IMR-90 (cell line): ENCODE data around the gene FAM219A. TPM values are rescaled to one million over a fixed set of nuclear protein-coding genes. Genes with fewer than 3 reads are reported as not detected.

Experiments
- ATAC-seq: fragments of 200-7000 bp; cut with Tn5 transposase; 2 replicates; pipeline ENCODE4 v1.9.1; 2020; ENCODE audit warnings: low read depth, mild to moderate bottlenecking, moderate library complexity
- BruUV-seq: library from RNA; stranded (reverse); fragments of 400-500 nt; replicated peaks from 2 replicates; lab custom pipeline; 2021; lab: Mats Ljungman, UMichigan
- CTCF ChIA-PET: fragments of 300-600 bp; formaldehyde crosslinking; extraction: SDS; loops from one replicate; lab custom pipeline; 2021; ENCODE audit warnings: antibody characterized with exemption; lab: Yijun Ruan, JAX
- POLR2A ChIA-PET: fragments of 300-600 bp; sonication (Branson Sonifier 250); formaldehyde crosslinking; loops from one replicate; lab custom pipeline; 2022; ENCODE audit warnings: antibody characterized with exemption; ENCODE audit not compliant: unreplicated experiment; lab: Charles Lee
- DNase-seq: peaks from one replicate; pipeline ENCODE4 v3.0.0; 2013
- H2AFZ ChIP-seq: replicated peaks from 2 replicates; pipeline ENCODE3; 2013; ENCODE audit warnings: low read length, mild to moderate bottlenecking; ENCODE audit not compliant: poor library complexity
- H2AK5ac ChIP-seq: 2 replicates; pipeline ENCODE4 v1.6.1; 2013; ENCODE audit warnings: low read depth, low read length, inconsistent platforms
- H2AK9ac ChIP-seq: replicated peaks from 2 replicates; pipeline ENCODE3; 2013; ENCODE audit warnings: mild to moderate bottlenecking, low read depth, low read length, moderate library complexity; ENCODE audit not compliant: poor library complexity
- H2BK120ac ChIP-seq: 2 replicates; pipeline ENCODE4 v1.6.1; 2013; ENCODE audit warnings: low read depth, low read length, inconsistent platforms
- H2BK15ac ChIP-seq: 3 replicates; pipeline ENCODE4 v1.6.1; 2013; ENCODE audit warnings: low read depth, low read length, inconsistent platforms
- H2BK20ac ChIP-seq: 2 replicates; pipeline ENCODE4 v1.6.1; 2013; ENCODE audit warnings: low read depth, mild to moderate bottlenecking, inconsistent platforms, low read length, moderate library complexity
- H2BK5ac ChIP-seq: 2 replicates; pipeline ENCODE4 v1.6.1; 2013; ENCODE audit warnings: mild to moderate bottlenecking, low read depth, low read length, inconsistent platforms; ENCODE audit not compliant: poor library complexity, severe bottlenecking
- H3K14ac ChIP-seq: replicated peaks from 2 replicates; pipeline ENCODE4 v1.6.1; 2013; ENCODE audit warnings: low read depth, low read length, inconsistent platforms
- H3K18ac ChIP-seq: 2 replicates; pipeline ENCODE4 v1.6.1; 2013; ENCODE audit warnings: low read depth, low read length, control low read depth
- H3K23ac ChIP-seq: 2 replicates; pipeline ENCODE4 v1.6.1; 2013; ENCODE audit warnings: low read depth, low read length, inconsistent platforms
- H3K27ac ChIP-seq: 2 replicates; pipeline ENCODE4 v1.5.1; 2013; ENCODE audit warnings: mild to moderate bottlenecking, control low read depth, low read length; ENCODE audit not compliant: insufficient read depth
- H3K27me3 ChIP-seq: 2 replicates; pipeline ENCODE4 v1.6.1; 2013; ENCODE audit warnings: low read length; ENCODE audit not compliant: control insufficient read depth, insufficient read depth
- H3K36me3 ChIP-seq: 2 replicates; pipeline ENCODE4 v1.6.1; 2013; ENCODE audit warnings: low read length, mixed read lengths; ENCODE audit not compliant: control insufficient read depth, insufficient read depth
- H3K4ac ChIP-seq: 2 replicates; pipeline ENCODE4 v1.6.1; 2013; ENCODE audit warnings: low read depth, low read length, inconsistent platforms
- H3K4me1 ChIP-seq: 2 replicates; pipeline ENCODE4 v1.6.1; 2013; ENCODE audit warnings: low read length, mixed read lengths; ENCODE audit not compliant: control insufficient read depth, insufficient read depth
- H3K4me2 ChIP-seq: 2 replicates; pipeline ENCODE4 v1.6.1; 2013; ENCODE audit warnings: low read depth, mild to moderate bottlenecking, control low read depth, low read length, moderate library complexity
- H3K4me3 ChIP-seq: 2 replicates; pipeline ENCODE4 v1.5.1; 2013; ENCODE audit warnings: low read depth, mild to moderate bottlenecking, control low read depth, low read length, moderate library complexity; ENCODE audit not compliant: insufficient read depth
- H3K56ac ChIP-seq: 2 replicates; pipeline ENCODE4 v1.6.1; 2013; ENCODE audit warnings: low read length, inconsistent platforms; ENCODE audit not compliant: insufficient read depth; ENCODE audit errors: extremely low read depth
- H3K79me1 ChIP-seq, 2 experiments: 2 replicates each; pipeline ENCODE4 v1.6.1; 2013; ENCODE audit warnings: low read length in 2 of 2, inconsistent platforms in 1 of 2, low read depth in 1 of 2
- H3K9ac ChIP-seq: 2 replicates; pipeline ENCODE4 v1.6.1; 2013; ENCODE audit warnings: low read depth, low read length, control low read depth
- H3K9me1 ChIP-seq: 2 replicates; pipeline ENCODE4 v1.6.1; 2013; ENCODE audit warnings: low read length, inconsistent platforms; ENCODE audit not compliant: insufficient read depth
- H3K9me3 ChIP-seq: 2 replicates; pipeline ENCODE4 v1.6.1; 2013; ENCODE audit warnings: low read length; ENCODE audit not compliant: control insufficient read depth, insufficient read depth
- H4K20me1 ChIP-seq: 2 replicates; pipeline ENCODE4 v1.6.1; 2013; ENCODE audit warnings: low read length, inconsistent platforms; ENCODE audit not compliant: insufficient read depth
- H4K5ac ChIP-seq: 2 replicates; pipeline ENCODE4 v1.6.1; 2013; ENCODE audit warnings: mild to moderate bottlenecking, low read depth, low read length, control low read depth
- H4K8ac ChIP-seq, 2 experiments: 2 replicates each; pipeline ENCODE4 v1.6.1; 2013; ENCODE audit warnings: low read depth in 2 of 2, low read length in 2 of 2, control low read depth in 1 of 2, inconsistent platforms in 1 of 2
- H4K91ac ChIP-seq: 2 replicates; pipeline ENCODE4 v1.6.1; 2013; ENCODE audit warnings: low read depth, low read length, inconsistent platforms; ENCODE audit not compliant: insufficient read depth
- BHLHE40 ChIP-seq: fragments of 150-350 bp; IDR thresholded peaks from 2 replicates; pipeline ENCODE4 v1.6.1; 2016; ENCODE audit warnings: mild to moderate bottlenecking, low read depth, low read length
- CEBPB ChIP-seq: IDR thresholded peaks from 2 replicates; pipeline ENCODE4 v1.6.1; 2012; ENCODE audit warnings: low read depth, low read length, improper control_type of control experiment
- CHD1 ChIP-seq: IDR thresholded peaks from 2 replicates; pipeline ENCODE4 v1.6.1; 2012; ENCODE audit warnings: low read depth, low read length, improper control_type of control experiment
- CTCF ChIP-seq: conservative IDR thresholded peaks from 2 replicates; pipeline ENCODE4 v1.5.1; 2012; ENCODE audit warnings: mild to moderate bottlenecking, low read depth, low read length, improper control_type of control experiment
- ELK1 ChIP-seq: fragments of 150-350 bp; IDR thresholded peaks from 2 replicates; pipeline ENCODE4 v1.6.1; 2016; ENCODE audit warnings: low read depth, mild to moderate bottlenecking, low read length, moderate library complexity, borderline replicate concordance
- FOS ChIP-seq: fragments of 150-350 bp; IDR thresholded peaks from 2 replicates; pipeline ENCODE4 v1.6.1; 2016; ENCODE audit warnings: low read depth, low read length
- MAFK ChIP-seq: IDR thresholded peaks from 2 replicates; pipeline ENCODE4 v1.6.1; 2012; ENCODE audit warnings: low read depth, low read length, improper control_type of control experiment
- MAZ ChIP-seq: IDR thresholded peaks from 2 replicates; pipeline ENCODE4 v1.6.1; 2012; ENCODE audit warnings: low read depth, mild to moderate bottlenecking, low read length, improper control_type of control experiment, moderate library complexity, borderline replicate concordance
- MXI1 ChIP-seq: IDR thresholded peaks from 2 replicates; pipeline ENCODE4 v1.6.1; 2012; ENCODE audit warnings: low read depth, mild to moderate bottlenecking, low read length, moderate library complexity, borderline replicate concordance
- NFE2L2 ChIP-seq: fragments of 150-350 bp; IDR thresholded peaks from 2 replicates; pipeline ENCODE4 v1.6.1; 2016; ENCODE audit warnings: low read depth, mild to moderate bottlenecking, low read length
- POLR2A ChIP-seq: IDR thresholded peaks from 2 replicates; pipeline ENCODE4 v1.6.1; 2012; ENCODE audit warnings: mild to moderate bottlenecking, low read depth, low read length
- RAD21 ChIP-seq: IDR thresholded peaks from 2 replicates; pipeline ENCODE4 v1.6.1; 2012; ENCODE audit warnings: low read length, improper control_type of control experiment
- RFX5 ChIP-seq: IDR thresholded peaks from 2 replicates; pipeline ENCODE4 v1.8.0; 2012; ENCODE audit warnings: low read depth, mild to moderate bottlenecking, low read length, moderate library complexity
- SMC3 ChIP-seq: fragments of 150-350 bp; IDR thresholded peaks from 2 replicates; pipeline ENCODE4 v1.6.1; 2016; ENCODE audit warnings: low read depth, mild to moderate bottlenecking, antibody characterized with exemption, low read length, moderate library complexity
- USF2 ChIP-seq: fragments of 150-350 bp; IDR thresholded peaks from 2 replicates; pipeline ENCODE4 v1.6.1; 2017; ENCODE audit warnings: mild to moderate bottlenecking, antibody characterized with exemption, low read length, low read depth
- WGBS, 2 experiments: methylation state at CpG; one replicate each; pipeline versions ENCODE4 v1.1.5 to v1.1.7; 2013; ENCODE audit warnings: missing lambda C conversion rate in 2 of 2; ENCODE audit not compliant: insufficient read length in 1 of 2; ENCODE audit errors: extremely low coverage in 2 of 2; 5-methylcytosine and 5-hydroxymethylcytosine counted together
- dilution Hi-C: fragments of 300-500 bp; cut with HindIII; formaldehyde crosslinking; loops from one replicate; pipeline ENCODE4 v1.14.3; 2018; ENCODE audit warnings: low sequenced_read_pairs; ENCODE audit not compliant: unreplicated experiment
- in situ Hi-C: fragments of 300-500 bp; cut with MboI; formaldehyde crosslinking; loops from 3 replicates; pipeline ENCODE4 v1.14.3; 2019; ENCODE audit warnings: low sequenced_read_pairs, inconsistent platforms, mixed read lengths
- intact Hi-C: fragments of 100-400 bp; cut with micrococcal nuclease; formaldehyde crosslinking; loops from 2 replicates; pipeline ENCODE4 v1.10.0; 2022
- polyA plus RNA-seq, 3 experiments: library from polyadenylated mRNA; depleted of rRNA; stranded (reverse); fragments of >200 nt; gene quantifications; 2 replicates each; pipeline ENCODE4 v1.2.3, GENCODE V29; 2012; ENCODE audit warnings: low replicate concordance in 1 of 3
- total RNA-seq: library from RNA; depleted of rRNA; stranded (reverse); fragments of >200 nt; gene quantifications from 2 replicates; pipeline ENCODE4 v1.2.3, GENCODE V29; 2012

Gene FAM219A
- total and polyA plus RNA-seq, 2 of the 4 experiments (the other 2 are of a cell fraction) = 4.8 to 20.8 TPM

- Histone ChIP-seq H3K4me1 (no peaks in the 10 kb centered on the region; the same call in 1 of the 2 replicates), H3K27ac (no peak overlapping the region), H2BK20ac (no peak overlapping the region), H4K5ac (no peak overlapping the region), H3K9ac (no peak overlapping the region), H2AK9ac (no peak overlapping the region), H3K23ac (no peak overlapping the region), H3K18ac (no peak overlapping the region), H2BK15ac (no peak overlapping the region), H2BK5ac (no peak overlapping the region), H4K91ac (no peak overlapping the region), H3K4ac (no peak overlapping the region), H3K79me1 (no peaks in the 10 kb centered on the region), H2AK5ac (no peak overlapping the region), H3K9me1 (no peaks in the 10 kb centered on the region), H4K8ac (no peak overlapping the region), H4K20me1 (no peaks in the 10 kb centered on the region; the same call in 1 of the 2 replicates), H2BK120ac (no peak overlapping the region), H3K14ac (no peak overlapping the region), H3K4me3 (no peak overlapping the region), H3K36me3 (no peaks in the 10 kb centered on the region), H3K4me2 (no peak overlapping the region), H3K56ac (no peak overlapping the region), H3K27me3 (peaks cover 44% of the 10 kb centered on the region), H2AFZ (no peak overlapping the region), H3K9me3 (no peaks in the 10 kb centered on the region)
- DNase-seq (no peak), ATAC-seq (no peak)
- ChIA-PET POLR2A (no interaction called here), CTCF (interaction anchor here (1.0 to 1.1 kb wide), 2 partner anchors 9 to 95 kb away, joined by 4 to 5 read pairs; no protein-coding TSS in a partner anchor)
- no peak for TF ChIP-seq MXI1
- TF ChIP-seq FOS = no peak
- TF ChIP-seq MAFK = no peak
- TF ChIP-seq MAZ = no peak
- TF ChIP-seq RAD21 = no peak
- no peak for TF ChIP-seq SMC3
- no peak for TF ChIP-seq RFX5
- TF ChIP-seq ELK1 = no peak
- TF ChIP-seq USF2 = no peak
- TF ChIP-seq NFE2L2 = no peak
- no peak for TF ChIP-seq CHD1
- TF ChIP-seq CEBPB = no peak
- TF ChIP-seq CTCF = no peak
- no peak for TF ChIP-seq BHLHE40
- no peak for TF ChIP-seq POLR2A
- dilution Hi-C loops = no loop called here
- in situ Hi-C loops = loop anchor here (10.0 kb wide), 1 partner anchor 64 kb away; no protein-coding TSS in a partner anchor
- WGBS, 2 experiments = no CpG with 5 or more reads among the region's 2 CpGs
- BruUV-seq = no TSS peak
- intact Hi-C loops = no loop called here
Observed at GRCh38 chr9:34499076-34499475, 40.7 kb upstream of the FAM219A start.
